Gastrocnemius medialis (tissue), 4 donors: ENCODE results near the gene SCARF2. TPM values are rescaled to one million over a fixed set of nuclear protein-coding genes. Genes with fewer than 3 reads are reported as not detected.
"Not testable (repeated sequence)": the region's sequence is repeated elsewhere in the genome, so short reads cannot be mapped to it uniquely, and the experiment has no call there.

Experiments
- ATAC-seq, 2 donors: fragments of 150-250 bp; one replicate each; pipeline ENCODE4 v1.9.1; 2016
- DNase-seq, 2 donors: peaks; one replicate each; pipeline ENCODE4 v3.0.0-alpha.2; 2019
- H3K27ac ChIP-seq, 4 donors: fragments of 200-600 bp; sonication (generic); 1 replicate in 1 of 4; 2 replicates in 3 of 4; pipeline ENCODE4 v1.5.1; 2016 to 2018; ENCODE audit warnings: mild to moderate bottlenecking in 2 of 4, moderate library complexity in 1 of 4
- H3K27me3 ChIP-seq, 3 donors: fragments of 200-600 bp; sonication (generic) in 2 of 3; 1 replicate in 1 of 3; 2 replicates in 2 of 3; pipeline versions ENCODE4 v1.5.1 to v1.6.0; 2016 to 2019; ENCODE audit warnings: mild to moderate bottlenecking in 1 of 3, moderate library complexity in 1 of 3
- H3K36me3 ChIP-seq, 2 donors: fragments of 200-600 bp; sonication (generic) in 1 of 2; one replicate each; pipeline ENCODE4 v1.5.1; 2017 to 2018
- H3K4me1 ChIP-seq, 2 donors: fragments of 200-600 bp; sonication (generic) in 1 of 2; one replicate each; pipeline ENCODE4 v1.5.1; 2016 to 2017; ENCODE audit warnings: mild to moderate bottlenecking in 2 of 2
- H3K4me3 ChIP-seq, 4 donors: fragments of 200-600 bp; sonication (generic) in 3 of 4; 1 replicate in 1 of 4; 2 replicates in 3 of 4; pipeline ENCODE4 v1.5.1; 2016 to 2019; ENCODE audit warnings: mild to moderate bottlenecking in 2 of 4
- H3K9me3 ChIP-seq, 3 donors: fragments of 200-600 bp; sonication (generic) in 2 of 3; 1 replicate in 1 of 3; 2 replicates in 2 of 3; pipeline ENCODE4 v1.5.1; 2016 to 2019
- CTCF ChIP-seq, 5 experiments: fragments of 450-650 bp in 3 of 5; fragments of 200-600 bp in 2 of 5; sonication (generic) in 2 of 5; IDR thresholded peaks in 4 of 5; conservative IDR thresholded peaks in 1 of 5; 1 replicate in 4 of 5; 2 replicates in 1 of 5; pipeline ENCODE4 v1.5.1; 2016 to 2019; ENCODE audit warnings: antibody characterized with exemption in 5 of 5, mild to moderate bottlenecking in 3 of 5, moderate library complexity in 3 of 5
- POLR2A ChIP-seq, 2 donors: fragments of 450-650 bp; IDR thresholded peaks; one replicate each; pipeline ENCODE4 v1.6.1; 2017; ENCODE audit warnings: antibody characterized with exemption in 2 of 2, mild to moderate bottlenecking in 2 of 2, moderate library complexity in 2 of 2
- in situ Hi-C, 4 donors: fragments of 200-750 bp; cut with MboI; loops; one replicate each; pipeline versions ENCODE4 v1.15.0 to v1.8.0; 2017; ENCODE audit warnings: low sequenced_read_pairs in 4 of 4
- intact Hi-C: fragments of 100-400 bp; cut with DNase I; formaldehyde crosslinking; loops from one replicate; pipeline ENCODE4 v1.15.1; 2023; ENCODE audit warnings: low total_unique reads
- total RNA-seq, 4 donors: library from RNA; depleted of rRNA; stranded (reverse); fragments of >200 nt; gene quantifications; one replicate each; pipeline versions ENCODE4 v1.1.0 to v1.2.3, GENCODE V29; 2016

Gene SCARF2
- total RNA-seq, 4 donors from 2014 or later, result 1.8 to 4.0 (median 2.3) TPM

- H3K36me3 ChIP-seq, result no peaks in the 10 kb centered on the region
- H3K4me3 ChIP-seq, result no peak overlapping the region
- H3K27ac ChIP-seq, result no peak overlapping the region
- TF ChIP-seq CTCF (IDR thresholded peaks at IDR 0.05 in 4 of 5, conservative IDR thresholded peaks at IDR 0.05 in 1 of 5), result no peak
- H3K9me3 ChIP-seq, result no peaks in the 10 kb centered on the region
- in situ Hi-C loops (loop anchor here in 2 of 4 donors (25.0 kb wide), 1 partner anchor 266 kb away; no protein-coding TSS in a partner anchor), intact Hi-C loops (loop anchor here (10.0 kb wide), 1 partner anchor 153 kb away; no protein-coding TSS in a partner anchor)
- no peaks in the 10 kb centered on the region for H3K27me3 ChIP-seq
- H3K4me1 ChIP-seq, result peaks cover 0 to 15% of the 10 kb centered on the region in 2 donors
- ATAC-seq, result no peak
- DNase-seq, result no peak
Measured at GRCh38 chr22:20421507-20421874, 16.1 kb downstream of the SCARF2 start.

GRCh38 chr22:20420157-20420842 is 17.3 kb downstream of the SCARF2 start:
- in situ Hi-C loops, result loop anchor here in 2 of 4 donors (25.0 kb wide), 1 partner anchor 267 kb away; no protein-coding TSS in a partner anchor
- H3K9me3 ChIP-seq, result no peaks in the 10 kb centered on the region
- no peaks in the 10 kb centered on the region for H3K27me3 ChIP-seq
- no peak for ATAC-seq
- no peak overlapping the region for H3K27ac ChIP-seq
- intact Hi-C loops, result loop anchor here (10.0 kb wide), 1 partner anchor 155 kb away; no protein-coding TSS in a partner anchor
- DNase-seq, result peak in 1 of 2 donors; percentile 1
- no peak for TF ChIP-seq CTCF (IDR thresholded peaks at IDR 0.05 in 4 of 5, conservative IDR thresholded peaks at IDR 0.05 in 1 of 5)
- no peak for TF ChIP-seq POLR2A (IDR thresholded peaks at IDR 0.05)
- H3K4me3 ChIP-seq, result no peak overlapping the region
- H3K36me3 ChIP-seq, result no peaks in the 10 kb centered on the region
- peaks cover 0 to 15% of the 10 kb centered on the region in 2 donors for H3K4me1 ChIP-seq

- Histone ChIP-seq H3K9me3 (no peaks in the 10 kb centered on the region), H3K36me3 (no peaks in the 10 kb centered on the region), H3K4me1 (peaks cover 0 to 15% of the 10 kb centered on the region in 2 donors), H3K4me3 (no peak overlapping the region), H3K27ac (no peak overlapping the region), H3K27me3 (no peaks in the 10 kb centered on the region)
- in situ Hi-C loops (loop anchor here in 3 of 4 donors (5.0 to 25.0 kb wide), 4 partner anchors 45 to 268 kb away; partner anchors contain the start of gene KLHL22 (in 1 of the 3)), intact Hi-C loops (loop anchor here (5.0 kb wide), 2 partner anchors 38 to 278 kb away; no protein-coding TSS in a partner anchor)
- no peak for ATAC-seq
- DNase-seq, result no peak
- TF ChIP-seq CTCF (IDR thresholded peaks at IDR 0.05 in 4 of 5, conservative IDR thresholded peaks at IDR 0.05 in 1 of 5) (no peak), POLR2A (IDR thresholded peaks at IDR 0.05) (no peak)
Measured at GRCh38 chr22:20419664-20419951, 18.0 kb downstream of the SCARF2 start.

- Histone ChIP-seq H3K27me3 (no peaks in the 10 kb centered on the region), H3K4me3 (peak overlapping the region; percentile 40 to 63 (median 46)), H3K4me1 (peaks cover 0 to 7% of the 10 kb centered on the region in 2 donors), H3K36me3 (no peaks in the 10 kb centered on the region), H3K9me3 (no peaks in the 10 kb centered on the region), H3K27ac (peak overlapping the region in 2 of 4 donors; percentile 34 to 50)
- intact Hi-C loops (loop anchor here (5.0 kb wide), 2 partner anchors 39 to 279 kb away; no protein-coding TSS in a partner anchor), in situ Hi-C loops (loop anchor here in 3 of 4 donors (5.0 to 25.0 kb wide), 4 partner anchors 47 to 269 kb away; partner anchors contain the start of gene KLHL22 (in 1 of the 3))
- TF ChIP-seq POLR2A (IDR thresholded peaks at IDR 0.05) (no peak), CTCF (IDR thresholded peaks at IDR 0.05 in 4 of 5, conservative IDR thresholded peaks at IDR 0.05 in 1 of 5) (peak; percentile 64 to 92 (median 88))
- peak; percentile 78 to 83 for ATAC-seq
- peak; percentile 66 to 71 for DNase-seq
Measured at GRCh38 chr22:20418211-20418788, 19.3 kb downstream of the SCARF2 start.

GRCh38 chr22:20415699-20416098 is 21.9 kb downstream of the SCARF2 start:
- not testable (repeated sequence) for H3K27me3 ChIP-seq, H3K9me3 ChIP-seq, H3K27ac ChIP-seq, H3K36me3 ChIP-seq, ATAC-seq, H3K4me1 ChIP-seq, H3K4me3 ChIP-seq, DNase-seq
- intact Hi-C loops (loop anchor here (5.0 kb wide), 2 partner anchors 42 to 282 kb away; no protein-coding TSS in a partner anchor), in situ Hi-C loops (loop anchor here in 3 of 4 donors (5.0 to 25.0 kb wide), 4 partner anchors 49 to 272 kb away; partner anchors contain the start of gene KLHL22 (in 1 of the 3))

- H3K27ac ChIP-seq, H3K36me3 ChIP-seq, H3K4me1 ChIP-seq, H3K9me3 ChIP-seq, DNase-seq, H3K4me3 ChIP-seq, H3K27me3 ChIP-seq, ATAC-seq: not testable (repeated sequence)
- intact Hi-C loops (loop anchor here (5.0 kb wide), 2 partner anchors 42 to 282 kb away; no protein-coding TSS in a partner anchor), in situ Hi-C loops (loop anchor here in 3 of 4 donors (5.0 to 25.0 kb wide), 4 partner anchors 50 to 272 kb away; partner anchors contain the start of gene KLHL22 (in 1 of the 3))
Measured at GRCh38 chr22:20415241-20415640, 22.4 kb downstream of the SCARF2 start.
